Stimulated activated CD8-positive, alpha-beta memory T cell treated with anti-CD3 and anti-CD28 coated beads, Interleukin-12 subunit alpha, Interleukin-12 subunit beta, amount 100 ng/mL, for 24 hours (primary cell): Measurements from ENCODE around the gene OGA.

Experiments
- DNase-seq: peaks from one replicate; pipeline ENCODE4 v3.0.0-alpha.2; 2020; ENCODE audit errors: extremely low read depth

The OGA gene

DNA sequence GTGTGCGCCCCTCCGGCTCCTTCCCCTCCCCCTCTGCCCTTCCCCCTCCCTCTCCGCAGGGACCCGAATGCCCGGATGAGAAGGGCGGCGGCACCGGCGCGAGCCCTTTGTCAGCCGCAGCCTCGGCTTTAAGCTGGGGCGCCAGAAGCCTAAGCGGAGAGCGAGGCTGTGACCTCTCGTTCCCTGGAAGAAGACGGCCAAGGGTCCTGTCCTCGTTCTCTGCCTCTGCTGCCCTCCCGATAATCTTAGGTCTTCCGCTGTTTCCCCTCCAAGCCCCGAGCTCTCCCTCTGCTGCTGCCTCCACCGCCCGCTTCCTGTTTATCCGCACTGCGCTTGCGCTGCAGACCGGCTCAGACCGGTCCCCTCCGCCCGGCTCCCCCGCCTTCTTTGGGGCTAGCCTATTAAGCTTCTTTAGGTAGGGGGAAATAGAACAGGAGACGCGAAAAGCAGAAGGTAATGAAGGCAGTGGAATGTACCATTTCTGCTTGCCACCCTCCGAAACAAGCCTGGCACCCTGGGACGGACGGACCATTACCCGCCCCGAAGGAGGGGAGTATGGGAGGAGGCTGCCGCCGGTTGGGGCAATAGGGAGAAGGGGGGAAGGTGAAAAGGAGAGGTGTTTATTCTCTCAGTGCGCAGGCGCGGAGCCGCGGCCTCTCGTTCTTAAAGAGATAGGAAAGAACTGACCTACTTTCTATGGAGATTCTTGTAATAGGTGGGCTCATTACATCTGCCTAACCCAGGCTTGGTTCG is at the start of gene OGA:
TSS of gene OGA (minus strand) at position 326 of the 753 bp plus-strand sequence. CDS start 422 bp downstream, outside the sequence.
- DNase-seq, result peak; percentile 95

DNA sequence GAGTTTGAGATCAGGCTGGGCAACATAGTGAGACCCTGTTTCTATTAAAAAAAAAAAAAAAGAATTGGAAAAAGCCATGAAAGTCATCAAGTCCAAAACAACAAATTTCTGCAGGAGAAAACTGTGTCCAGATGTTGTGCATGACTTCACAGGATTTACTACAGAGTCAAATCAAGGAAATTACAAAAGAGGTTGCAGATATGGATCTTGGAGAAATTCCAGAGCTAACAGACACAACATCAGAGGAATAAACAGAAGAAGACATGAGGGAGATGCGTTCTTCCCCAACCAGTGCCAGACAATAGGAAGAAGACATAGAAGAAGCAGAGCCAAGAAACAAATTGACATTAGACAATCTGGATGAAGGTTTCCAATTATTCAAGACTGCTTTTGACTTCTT is 49.7 kb upstream of the OGA start:
- DNase-seq, result no peak

DNA sequence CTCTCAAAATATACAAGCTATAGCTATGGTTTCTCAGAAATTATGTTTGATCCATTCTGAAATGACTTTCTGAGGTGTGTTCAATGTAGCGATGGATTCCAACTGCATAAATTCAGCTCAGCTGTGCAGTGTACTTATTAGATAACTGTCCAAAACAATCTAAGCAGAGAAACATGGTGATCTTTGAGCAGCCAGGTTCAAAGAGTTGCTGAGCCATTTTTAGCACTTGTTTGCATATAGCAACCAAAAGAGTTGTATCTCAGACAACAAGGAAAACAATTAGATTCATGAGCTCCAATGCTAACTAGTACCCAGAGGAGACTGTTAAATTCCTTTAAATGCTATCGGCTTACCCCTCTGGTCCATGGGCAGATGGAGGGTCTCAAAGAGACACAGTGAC is 41.3 kb upstream of the OGA start:
- no peak for DNase-seq

DNA sequence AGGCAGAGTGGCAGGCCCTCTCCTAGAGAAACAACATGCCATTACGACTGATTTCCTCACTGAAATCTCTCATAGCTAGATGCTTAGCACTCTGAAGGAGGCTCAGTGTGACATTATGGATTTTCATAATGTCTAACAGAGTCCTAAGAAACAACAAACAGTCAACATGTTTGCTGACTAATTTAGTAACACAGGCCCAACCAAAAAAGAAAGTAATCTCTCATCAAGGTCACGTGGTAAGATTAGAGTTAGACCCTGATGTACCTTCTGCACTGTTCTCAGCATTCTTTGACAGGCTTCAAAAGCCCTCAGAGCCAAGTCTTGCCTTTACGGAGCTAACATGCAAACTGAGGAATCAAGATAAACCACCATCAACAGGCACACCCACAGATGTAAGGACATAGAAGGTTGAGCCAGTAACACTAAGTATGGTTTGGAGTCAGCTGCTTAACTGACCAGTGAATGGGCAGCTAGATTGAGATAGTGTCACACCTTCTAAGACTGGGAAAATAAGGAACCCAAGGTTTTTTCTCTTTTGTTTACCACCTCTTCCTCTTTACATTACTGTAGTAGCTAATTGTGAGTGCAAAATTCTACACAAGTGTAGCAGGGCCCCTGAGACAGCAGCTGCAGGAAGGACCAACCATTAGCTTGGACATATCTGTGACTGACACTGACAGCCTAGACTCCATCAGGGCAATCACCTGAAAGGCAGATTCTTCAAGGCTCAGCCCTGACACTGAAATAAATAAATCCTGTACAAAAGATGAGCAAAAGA is 40.7 kb upstream of the OGA start:
- no peak for DNase-seq

DNA sequence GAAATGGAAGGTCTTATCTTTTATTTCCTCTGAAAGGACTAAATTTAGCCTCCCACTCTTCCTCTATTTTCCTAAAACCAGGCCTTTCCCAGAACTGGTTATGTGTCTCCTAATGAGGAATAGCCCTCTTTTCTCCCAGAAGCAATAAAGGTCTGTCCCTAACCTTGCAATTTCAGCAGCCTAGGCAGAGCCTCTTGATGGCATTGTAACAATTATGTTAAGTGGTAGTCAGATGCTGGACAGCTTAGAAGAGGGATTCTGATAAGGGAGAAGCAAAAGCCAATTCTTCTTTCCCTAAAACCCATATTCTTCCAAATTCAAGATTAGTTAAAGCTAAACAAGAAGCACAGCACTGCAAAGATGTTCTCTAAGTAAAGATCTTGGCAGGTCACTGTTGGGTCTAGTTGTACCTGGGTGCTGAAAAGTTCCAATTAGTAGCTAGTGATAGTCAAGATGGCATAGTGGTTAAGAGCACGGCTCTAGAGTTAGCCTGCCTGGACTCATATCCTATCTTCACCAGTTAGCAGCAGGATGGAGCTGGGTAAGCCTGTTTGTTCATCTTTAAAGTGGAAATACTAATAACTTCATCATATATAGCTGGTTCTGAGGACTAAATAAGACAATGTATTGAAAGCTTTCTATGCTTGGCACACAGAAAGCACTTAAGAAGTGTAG is 39.7 kb upstream of the OGA start:
- no peak for DNase-seq

DNA sequence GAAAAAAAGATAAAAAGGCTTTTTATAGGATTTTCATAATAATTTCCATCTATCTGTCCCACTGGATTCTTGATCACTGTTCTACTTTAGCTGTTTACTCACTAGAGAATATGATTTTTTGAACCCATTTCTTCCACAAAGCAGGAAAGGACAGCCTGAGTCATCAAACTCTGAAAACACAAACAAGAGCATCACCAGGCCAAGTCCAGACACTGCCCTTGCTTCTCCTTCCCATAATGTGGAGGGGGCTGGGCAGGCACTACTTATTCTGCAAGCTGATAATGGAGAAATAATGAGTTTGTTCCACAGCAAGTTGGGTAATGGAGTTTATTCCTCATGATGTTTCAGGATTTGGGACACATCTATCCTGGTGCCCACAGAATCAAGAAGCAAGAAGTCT is 38.4 kb upstream of the OGA start:
- no peak for DNase-seq

DNA sequence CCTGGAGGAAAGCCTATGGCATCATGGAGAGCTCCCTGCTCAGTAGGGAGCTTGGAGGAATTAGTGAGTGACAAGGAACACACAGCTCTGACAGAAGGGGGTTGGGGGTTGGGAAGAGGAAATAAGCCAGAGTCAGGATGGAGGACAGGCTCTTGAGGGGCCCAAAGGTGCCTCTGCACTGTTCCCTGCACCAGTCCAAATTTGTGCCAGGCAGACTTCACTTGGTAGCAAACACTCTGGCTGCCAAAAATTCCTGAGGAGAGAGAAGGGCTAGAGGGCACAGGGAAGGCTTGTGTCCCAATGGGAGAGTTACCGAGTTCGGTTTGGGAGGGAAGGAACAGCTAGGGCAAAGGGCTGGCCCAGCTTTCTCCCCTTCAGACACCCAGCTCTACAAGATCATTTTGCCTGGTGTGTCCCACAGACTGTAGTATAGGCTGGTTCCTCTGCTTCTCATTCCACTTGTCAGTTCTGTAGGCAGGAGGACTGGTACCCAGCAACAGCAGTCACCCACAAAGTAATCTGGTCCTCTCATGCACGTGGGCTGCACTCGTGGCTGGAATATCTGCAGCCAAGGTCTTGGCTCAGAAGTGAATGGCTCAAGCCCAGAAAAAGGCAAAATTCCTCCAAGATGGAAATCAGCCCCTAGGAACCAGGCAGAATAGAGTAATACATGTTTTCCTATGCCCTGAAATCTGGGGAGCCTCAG is 33.3 kb upstream of the OGA start:
- no peak for DNase-seq

DNA sequence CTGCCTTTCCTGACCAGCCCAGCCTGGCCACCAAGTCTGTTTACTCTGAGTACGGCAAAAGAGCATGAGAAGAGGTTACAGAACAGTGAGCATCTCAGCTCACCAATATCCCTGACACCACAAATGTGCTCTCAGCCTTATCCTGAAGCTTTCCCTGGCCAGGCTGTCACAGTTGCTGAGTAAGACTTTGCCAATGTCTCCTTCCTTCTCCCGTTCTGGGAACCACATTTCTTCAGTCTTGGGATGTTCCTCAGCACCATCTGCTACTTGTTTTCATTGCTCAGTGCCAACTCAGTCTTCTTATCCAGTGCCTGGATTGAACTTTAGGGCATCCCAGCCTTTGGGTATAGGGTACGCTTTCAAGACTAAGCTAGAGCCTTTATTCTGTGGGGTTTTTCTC is 32.5 kb upstream of the OGA start:
- no peak for DNase-seq

DNA sequence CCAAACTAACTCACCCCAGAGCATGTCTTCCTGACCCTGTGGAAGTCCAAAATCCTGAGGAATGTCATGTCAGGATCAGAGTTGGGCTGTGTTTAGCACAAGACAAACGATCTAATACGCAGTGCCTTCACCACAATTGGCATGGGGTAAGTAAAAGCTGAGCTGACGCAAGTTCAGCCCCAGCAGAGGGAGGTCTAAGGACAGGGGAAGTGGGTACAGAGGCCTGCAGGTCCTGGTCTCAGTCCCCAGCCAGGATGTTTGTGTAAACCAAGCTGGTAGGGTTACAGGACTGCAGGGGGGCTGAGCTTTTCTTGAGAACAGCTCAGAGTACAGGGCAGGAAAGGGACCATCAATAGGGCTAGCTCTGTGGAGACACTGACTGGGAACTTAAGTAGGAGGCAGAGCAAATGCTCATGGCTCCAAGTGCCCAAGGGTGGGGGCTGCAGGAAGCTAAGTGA is 30.7 kb upstream of the OGA start:
- no peak for DNase-seq

DNA sequence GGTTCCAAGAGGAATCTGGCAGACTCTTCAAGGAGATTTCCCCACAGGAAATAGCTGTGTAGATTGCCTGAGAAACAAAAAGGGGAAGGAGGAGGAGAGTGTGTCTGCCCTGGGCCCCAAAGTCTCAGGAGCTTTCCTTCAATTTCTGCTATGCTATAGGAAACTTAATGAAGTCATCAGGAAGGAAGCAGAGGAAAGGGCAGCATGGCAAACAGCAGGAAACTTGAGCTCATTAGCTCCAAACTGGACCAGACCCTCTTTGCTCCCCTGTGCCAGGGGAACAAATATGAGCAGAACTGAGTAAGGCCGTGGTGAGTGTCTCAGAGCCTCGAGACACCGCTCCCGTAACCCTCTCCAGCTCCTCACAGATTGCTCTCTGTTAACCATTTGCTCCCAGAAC is 30.2 kb upstream of the OGA start:
- DNase-seq, result no peak

DNA sequence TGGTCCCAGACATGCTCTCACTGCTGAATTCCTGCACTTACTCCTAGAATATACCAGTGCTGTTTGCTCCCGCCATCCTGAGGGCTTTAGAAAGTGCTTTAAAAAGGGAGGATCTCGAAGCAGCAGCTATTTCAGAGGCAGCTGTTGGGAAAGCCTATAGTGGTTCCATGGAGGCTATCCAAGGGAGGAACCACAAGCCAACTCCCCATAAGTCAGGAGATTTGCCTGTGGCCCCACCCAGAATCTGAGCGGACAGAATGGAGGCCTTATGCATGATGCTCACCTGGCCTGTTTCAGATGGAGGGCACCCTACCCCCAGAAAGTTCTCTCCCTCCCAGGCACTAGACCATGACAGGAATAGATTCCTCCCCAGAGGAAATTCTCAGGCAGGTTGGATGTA is 27.6 kb upstream of the OGA start:
- DNase-seq, result no peak

DNA sequence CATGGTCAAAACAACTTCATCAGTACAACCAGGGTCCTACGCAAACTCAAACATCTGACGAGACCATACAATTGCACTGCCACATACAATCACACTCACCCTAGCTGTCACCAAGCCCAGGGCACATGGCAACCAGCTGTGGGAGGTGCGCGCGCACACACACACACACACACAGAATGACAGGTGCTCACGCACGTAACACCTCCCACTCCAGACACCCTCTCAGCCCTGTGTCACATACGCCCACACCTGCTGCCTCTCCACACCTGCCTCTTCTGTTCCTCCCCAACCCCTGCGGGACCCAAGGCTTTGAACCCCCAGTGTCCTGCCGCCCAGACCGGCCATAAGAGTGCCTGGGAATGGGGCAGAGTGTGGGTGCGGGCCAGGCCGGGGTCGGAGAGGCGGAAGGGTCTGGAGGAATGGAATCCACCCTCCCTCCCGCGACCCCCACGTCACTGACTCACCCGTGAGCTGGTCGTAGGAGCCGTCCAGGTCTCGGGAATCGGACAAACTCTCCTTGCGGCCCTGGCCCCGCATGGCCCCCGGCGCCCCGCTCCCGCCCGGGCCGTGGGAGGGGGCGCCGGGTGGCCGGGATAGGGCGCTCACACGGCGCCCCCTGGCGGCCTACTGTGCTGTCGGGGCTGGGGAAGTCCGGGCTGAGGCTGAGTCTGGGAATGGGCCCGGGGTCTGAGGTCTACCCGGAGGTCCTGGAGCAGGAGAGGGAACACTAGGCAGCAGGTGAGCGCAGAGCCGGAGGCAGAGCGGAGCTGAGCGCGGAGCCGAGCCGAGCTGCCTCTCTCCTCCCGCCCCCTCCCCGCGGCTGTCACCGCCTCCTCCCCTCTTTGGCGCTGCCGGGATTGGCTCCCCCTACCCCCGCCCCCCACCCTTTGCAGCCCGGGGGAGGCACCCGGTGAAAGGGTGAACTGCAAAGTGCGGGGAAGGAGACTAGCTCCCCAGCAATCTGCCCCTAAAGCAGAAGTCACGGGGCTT is 25.1 kb upstream of the OGA start, which contains the start of gene KCNIP2:
TSS of gene KCNIP2 (minus strand) at position 769 of the 990 bp plus-strand sequence. CDS start at position 537, 232 bp downstream.
- DNase-seq, result no peak

DNA sequence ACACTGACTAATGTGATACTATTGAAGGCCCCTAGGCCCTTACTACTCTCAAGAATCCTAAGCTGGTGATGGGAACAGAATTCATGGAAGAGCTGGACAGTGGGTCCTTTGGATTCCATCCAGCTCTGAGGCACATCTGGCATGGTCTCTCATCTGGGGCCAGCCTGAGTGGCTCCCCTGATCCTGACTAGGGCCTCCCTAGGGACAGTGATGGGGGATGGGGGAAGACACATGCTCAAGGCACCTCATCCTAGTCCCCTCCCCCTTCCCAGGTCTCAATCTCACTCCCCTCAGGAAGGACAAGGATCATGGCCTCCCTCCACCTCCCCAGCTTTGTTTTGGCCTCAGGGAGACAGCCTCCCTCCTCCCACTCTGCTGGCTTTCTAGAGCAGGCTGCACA is 23.6 kb upstream of the OGA start:
- DNase-seq, result no peak

DNA sequence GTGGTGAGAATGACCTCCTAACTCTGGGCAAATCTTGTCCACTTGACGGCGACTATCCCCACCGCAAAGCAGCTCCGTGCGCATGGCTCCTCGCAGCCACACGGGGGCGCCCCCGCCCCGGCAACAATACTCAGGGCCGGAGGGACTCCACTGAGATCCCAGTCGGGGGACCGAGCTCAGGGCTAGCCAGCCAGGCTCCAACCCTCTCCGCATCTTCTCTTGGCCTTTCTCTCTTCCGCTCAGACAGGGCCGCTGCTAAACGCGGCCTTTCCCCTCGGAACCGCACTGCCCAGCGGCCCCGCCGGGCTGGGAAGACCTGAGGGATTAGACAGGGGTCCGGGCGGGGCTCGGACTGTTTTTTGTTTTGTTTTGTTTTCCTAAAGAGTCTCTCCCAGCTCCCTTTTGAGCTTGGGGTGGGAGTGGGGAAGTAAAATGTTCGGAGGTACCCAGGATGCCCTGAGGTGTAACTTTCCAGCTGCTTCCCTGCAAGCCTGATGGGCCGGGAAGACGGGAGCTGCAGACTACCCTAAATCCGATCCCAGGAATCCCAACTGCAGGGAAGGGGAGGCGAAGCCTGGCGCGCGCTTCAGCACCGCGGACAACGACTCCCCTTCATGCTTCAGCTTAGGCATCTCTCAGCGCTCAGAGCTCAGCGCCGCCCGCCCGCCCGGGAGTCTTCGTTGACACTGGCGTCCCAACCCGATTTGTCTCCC is 22.7 kb upstream of the OGA start:
- DNase-seq, result no peak

DNA sequence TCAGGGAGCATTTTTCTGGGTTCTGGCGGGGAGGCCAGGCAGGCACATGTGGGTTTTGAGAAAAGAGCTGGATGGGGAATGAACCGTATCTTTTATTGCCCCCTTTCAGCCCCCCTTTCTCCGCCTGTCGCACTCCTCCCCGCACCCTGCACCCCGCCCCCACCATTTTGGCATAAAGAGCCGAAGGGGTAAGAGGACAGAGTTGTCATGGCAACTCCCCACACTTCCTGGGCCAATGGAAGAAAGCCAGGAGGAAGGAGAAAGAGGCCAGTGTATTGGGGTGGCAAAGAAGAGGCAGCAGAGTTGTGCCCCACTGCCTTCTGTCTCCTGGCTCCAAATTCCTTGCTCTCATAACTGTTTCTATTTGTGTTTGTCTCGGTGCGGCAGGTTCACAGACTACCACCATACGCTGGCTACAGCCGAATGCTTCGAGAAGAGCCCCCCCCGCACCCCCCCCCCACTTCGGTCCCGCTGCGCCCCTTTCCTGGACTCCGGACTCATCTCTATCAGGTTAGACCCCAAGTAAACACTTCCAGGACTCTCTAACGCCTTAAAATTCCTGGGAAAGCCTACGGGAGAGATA is 21.9 kb upstream of the OGA start:
- DNase-seq, result no peak

DNA sequence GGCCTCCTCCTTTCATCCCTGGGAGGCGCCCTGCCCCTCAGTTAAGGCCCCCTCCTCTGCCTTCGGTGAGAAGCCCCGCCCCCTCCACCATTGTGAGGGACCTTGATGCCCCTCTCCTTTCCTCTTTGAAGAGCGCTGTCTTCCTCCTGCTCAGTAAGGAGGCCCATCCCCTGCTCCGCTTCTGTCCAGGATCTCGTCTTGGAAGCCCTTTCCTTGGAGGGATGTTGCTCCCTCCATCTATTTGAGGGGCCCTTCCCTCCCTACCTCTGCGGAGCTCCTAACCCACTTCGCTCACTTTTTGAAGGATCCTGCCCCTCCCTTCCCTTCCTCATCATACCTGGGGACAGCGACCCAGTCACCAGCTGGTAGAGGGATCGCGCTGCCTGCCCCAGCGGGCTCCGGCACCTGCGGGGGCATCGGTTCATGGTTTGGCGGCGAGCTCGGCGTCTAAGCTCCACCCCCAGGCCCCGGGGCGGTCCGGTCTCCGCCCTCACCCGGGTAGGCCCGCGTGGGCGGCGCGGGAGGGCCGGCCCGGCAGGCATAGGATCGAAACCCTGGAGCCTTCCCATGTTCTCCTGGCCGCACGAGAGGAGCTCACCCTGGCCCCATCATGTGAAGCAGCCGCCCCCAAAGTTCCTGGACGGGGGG is 21.3 kb upstream of the OGA start:
- no peak for DNase-seq

DNA sequence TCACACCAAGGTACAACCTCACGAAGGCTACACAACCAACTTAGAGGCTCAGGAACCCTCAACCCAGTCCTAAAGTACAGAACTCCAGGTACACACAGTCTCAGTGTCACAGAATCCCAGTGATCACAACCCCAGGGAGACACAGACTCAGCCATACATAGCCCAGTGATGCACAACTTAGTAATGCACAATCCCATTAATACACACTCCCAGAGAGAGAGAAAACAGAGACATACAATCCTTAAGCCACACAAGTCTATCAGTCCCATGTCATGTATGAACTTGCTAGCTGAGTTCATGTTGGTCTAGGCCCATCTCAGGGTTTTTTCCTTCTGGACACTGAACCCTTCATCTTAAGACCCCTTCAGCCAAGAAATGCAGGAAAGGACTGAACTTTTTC is 20.8 kb upstream of the OGA start:
- no peak for DNase-seq

DNA sequence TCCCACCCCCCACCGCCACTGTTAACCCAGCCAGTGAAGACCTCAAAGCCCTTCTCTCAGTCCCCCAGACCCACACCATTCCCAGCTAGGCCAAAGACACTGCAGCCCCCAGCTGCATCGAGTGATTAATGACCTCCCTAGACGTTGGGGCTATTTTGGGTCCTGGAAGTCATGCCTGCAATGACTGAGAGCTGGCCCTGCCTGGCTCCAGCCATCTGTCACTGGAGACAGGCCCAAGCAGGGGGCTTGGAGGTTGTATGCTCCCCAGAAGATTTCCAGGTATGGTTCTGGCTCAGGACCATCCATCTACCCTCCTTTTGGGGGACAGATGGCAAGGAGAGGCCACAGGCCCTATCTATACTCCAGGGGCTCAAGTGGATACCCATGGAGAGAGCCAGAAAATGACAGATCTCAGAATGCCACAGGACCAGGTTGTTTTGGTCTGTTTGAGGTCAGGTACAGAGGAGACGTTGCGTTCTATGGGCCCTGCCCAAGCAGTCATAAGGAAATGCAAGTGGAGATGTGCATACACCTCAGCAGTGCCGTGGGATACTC is 20.2 kb upstream of the OGA start:
- DNase-seq, result no peak

DNA sequence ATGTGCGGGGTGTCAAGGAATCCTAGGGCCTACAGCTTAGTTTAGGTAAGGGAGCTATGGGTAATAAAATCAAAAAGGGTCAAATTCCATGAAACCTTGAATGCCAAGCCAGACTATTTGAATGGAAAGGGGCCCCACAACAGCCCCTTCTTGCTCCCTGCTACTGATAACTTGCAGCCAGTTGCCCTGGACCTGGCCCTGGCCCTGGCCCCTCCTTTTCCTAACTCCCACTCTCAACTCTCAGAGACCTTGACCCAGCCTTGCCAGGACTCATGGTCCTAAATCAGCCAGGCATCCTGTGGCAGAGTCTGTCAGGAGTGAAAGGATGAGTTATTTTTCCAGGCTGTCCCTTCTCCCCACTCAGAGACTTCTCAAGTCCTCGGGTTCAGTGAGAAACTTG is 19.5 kb upstream of the OGA start:
- DNase-seq, result no peak
